K562 (cell line): ENCODE measurements around the gene SFR1. TPM values are rescaled to one million over a fixed set of nuclear protein-coding genes. Genes with fewer than 3 reads are reported as not detected.
A peak's percentile ranks its signal among the peaks of the same experiment; 100 is the strongest.

Experiments
- FOSL1 ChIP-seq: fragments of 200-800 bp; sonication (Bioruptor generic); conservative IDR thresholded peaks from 2 replicates; pipeline ENCODE4 v1.6.1; 2016; ENCODE audit warnings: missing genetic modification characterization, missing compliant biosample characterization
- HES1 ChIP-seq: fragments of 450-650 bp; IDR thresholded peaks from 2 replicates; pipeline ENCODE4 v1.6.1; 2016; ENCODE audit warnings: low read depth, mild to moderate bottlenecking, moderate library complexity
- KDM1A ChIP-seq, 2 experiments: fragments of 450-650 bp; IDR thresholded peaks; 2 replicates each; pipeline ENCODE4 v1.6.1; 2016; ENCODE audit warnings: mild to moderate bottlenecking in 2 of 2
- MCM3 ChIP-seq: fragments of 450-650 bp; IDR thresholded peaks from 2 replicates; pipeline ENCODE4 v1.6.1; 2016
- PCBP2 ChIP-seq: fragments of 200-400 bp; formaldehyde crosslinking; IDR thresholded peaks from 2 replicates; pipeline ENCODE4 v1.6.1; 2018; ENCODE audit warnings: low read length, low read depth, mild to moderate bottlenecking, moderate library complexity; ENCODE audit not compliant: poor library complexity, severe bottlenecking
- POLR2H ChIP-seq: IDR thresholded peaks from 2 replicates; pipeline ENCODE4 v1.6.1; 2016; ENCODE audit warnings: missing genetic modification characterization, low read depth, mild to moderate bottlenecking, control low read depth, missing compliant biosample characterization, moderate library complexity
- STAT5B ChIP-seq: fragments of 250-450 bp; sonication (Bioruptor Pico); IDR thresholded peaks from 2 replicates; pipeline ENCODE4 v1.8.0; 2021; ENCODE audit warnings: mild to moderate bottlenecking, inconsistent platforms
- TAF7 ChIP-seq: fragments of 450-650 bp; IDR thresholded peaks from 2 replicates; pipeline ENCODE4 v1.6.1; 2016; ENCODE audit warnings: missing genetic modification characterization, missing compliant biosample characterization
- ZNF318 ChIP-seq, 2 experiments: fragments of 450-650 bp; IDR thresholded peaks; 2 replicates each; pipeline ENCODE4 v1.6.1; 2016; ENCODE audit warnings: mild to moderate bottlenecking in 2 of 2, borderline replicate concordance in 1 of 2, low read depth in 1 of 2, moderate library complexity in 1 of 2
- ZNF740 ChIP-seq, 3 experiments: fragments of 200-800 bp in 1 of 3; sonication (Bioruptor generic) in 1 of 3; sonication (generic) in 1 of 3; formaldehyde crosslinking in 1 of 3; IDR thresholded peaks; 2 replicates each; pipeline versions ENCODE4 v1.6.1 to v1.8.0; 2016 to 2022; ENCODE audit warnings: mild to moderate bottlenecking in 2 of 3, missing compliant biosample characterization in 2 of 3, missing genetic modification characterization in 2 of 3, missing genetic modification reagents in 1 of 3
- polyA plus RNA-seq, 8 experiments: library from polyadenylated mRNA; depleted of rRNA in 4 of 8; stranded (reverse) in 5 of 8; unstranded in 3 of 8; fragments of >200 nt; fragmentation: Nextera tagmentation in 2 of 8; fragmentation: Illumina TruSeq in 1 of 8; extraction: Ambion mirVana in 2 of 8; extraction: Trizol in 1 of 8; gene quantifications; 2 replicates each; pipeline versions ENCODE4 v1.2.1 to v1.2.3, GENCODE V29; 2011 to 2014; ENCODE audit warnings: inconsistent platforms in 1 of 8, missing spikeins in 1 of 8
- total RNA-seq, 7 experiments: library from RNA; depleted of rRNA in 6 of 7; stranded (reverse); fragments of >200 nt in 6 of 7; fragmentation: Illumina TruSeq in 2 of 7; extraction: Trizol in 2 of 7; gene quantifications; 2 replicates each; pipeline versions ENCODE4 v1.2.1 to v1.2.3, GENCODE V29; 2011 to 2021; ENCODE audit warnings: low replicate concordance in 1 of 7
- TF ChIP-seq, protein P1 (sequence below): sonication (generic); formaldehyde crosslinking; IDR thresholded peaks from 2 replicates; pipeline ENCODE4 v1.8.1; 2023; ENCODE audit warnings: missing genetic modification reagents, mild to moderate bottlenecking, borderline replicate concordance

Gene SFR1
- total and polyA plus RNA-seq, 9 of the 15 experiments (the other 6 are each of a cell fraction or from before 2014, with no cell fraction given), result 4.3 to 18.7 (median 9.1) TPM

DNA sequence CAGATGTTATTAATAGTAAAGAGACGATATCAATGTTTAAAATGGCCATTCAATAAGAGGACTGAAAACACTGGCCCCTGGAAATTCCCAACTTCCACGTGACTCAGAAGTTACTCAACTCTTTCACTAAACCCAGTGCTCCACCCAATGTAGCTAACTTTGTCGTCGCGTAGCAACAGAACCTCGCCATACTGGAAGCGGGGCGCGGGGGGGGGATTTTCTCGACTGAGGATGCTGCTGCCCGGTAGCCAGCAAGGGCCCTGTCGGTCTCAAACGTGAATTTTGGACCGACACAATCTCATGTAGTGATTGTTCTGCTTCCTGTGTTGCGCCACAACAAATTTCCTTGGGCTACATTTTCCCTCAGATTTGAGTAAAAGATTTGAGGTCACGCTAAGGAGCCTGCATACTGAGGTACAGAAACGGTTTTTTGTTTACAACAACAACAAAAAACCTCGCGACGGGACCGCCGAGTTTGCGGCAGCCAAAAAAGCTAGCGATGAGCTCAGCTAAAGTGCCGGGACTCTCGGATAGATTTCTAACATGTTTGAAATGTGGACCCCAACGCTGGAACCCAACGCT, 977 bp upstream of the SFR1 start (continued):
- TF ChIP-seq ZNF318 (IDR thresholded peaks at IDR 0.05; ENCODE audit: borderline replicate concordance in 1 of 2, low read depth in 1 of 2) (no peak), TAF7 (tag) (no peak), HES1 (no peak), ZNF740 (CRISPR knock-in tag; IDR thresholded peaks at IDR 0.05) (peak; percentile 56), ZNF740 (tag; IDR thresholded peaks at IDR 0.05) (peak in 1 of 2 experiments; percentile 71; a peak in 1 of 4 replicates), MCM3 (no peak), STAT5B (no peak), FOSL1 (tag) (peak; percentile 50; the same call in 1 of the 2 replicates), PCBP2 (no peak), KDM1A (IDR thresholded peaks at IDR 0.05) (0 out of 4 replicates have a peak, but pooled peaks of 1 of the 2 experiments have one; percentile 13), POLR2H (tag) (0 out of 2 replicates have a peak, but pooled peaks have one; percentile 21)
- TF ChIP-seq, protein P1, sequence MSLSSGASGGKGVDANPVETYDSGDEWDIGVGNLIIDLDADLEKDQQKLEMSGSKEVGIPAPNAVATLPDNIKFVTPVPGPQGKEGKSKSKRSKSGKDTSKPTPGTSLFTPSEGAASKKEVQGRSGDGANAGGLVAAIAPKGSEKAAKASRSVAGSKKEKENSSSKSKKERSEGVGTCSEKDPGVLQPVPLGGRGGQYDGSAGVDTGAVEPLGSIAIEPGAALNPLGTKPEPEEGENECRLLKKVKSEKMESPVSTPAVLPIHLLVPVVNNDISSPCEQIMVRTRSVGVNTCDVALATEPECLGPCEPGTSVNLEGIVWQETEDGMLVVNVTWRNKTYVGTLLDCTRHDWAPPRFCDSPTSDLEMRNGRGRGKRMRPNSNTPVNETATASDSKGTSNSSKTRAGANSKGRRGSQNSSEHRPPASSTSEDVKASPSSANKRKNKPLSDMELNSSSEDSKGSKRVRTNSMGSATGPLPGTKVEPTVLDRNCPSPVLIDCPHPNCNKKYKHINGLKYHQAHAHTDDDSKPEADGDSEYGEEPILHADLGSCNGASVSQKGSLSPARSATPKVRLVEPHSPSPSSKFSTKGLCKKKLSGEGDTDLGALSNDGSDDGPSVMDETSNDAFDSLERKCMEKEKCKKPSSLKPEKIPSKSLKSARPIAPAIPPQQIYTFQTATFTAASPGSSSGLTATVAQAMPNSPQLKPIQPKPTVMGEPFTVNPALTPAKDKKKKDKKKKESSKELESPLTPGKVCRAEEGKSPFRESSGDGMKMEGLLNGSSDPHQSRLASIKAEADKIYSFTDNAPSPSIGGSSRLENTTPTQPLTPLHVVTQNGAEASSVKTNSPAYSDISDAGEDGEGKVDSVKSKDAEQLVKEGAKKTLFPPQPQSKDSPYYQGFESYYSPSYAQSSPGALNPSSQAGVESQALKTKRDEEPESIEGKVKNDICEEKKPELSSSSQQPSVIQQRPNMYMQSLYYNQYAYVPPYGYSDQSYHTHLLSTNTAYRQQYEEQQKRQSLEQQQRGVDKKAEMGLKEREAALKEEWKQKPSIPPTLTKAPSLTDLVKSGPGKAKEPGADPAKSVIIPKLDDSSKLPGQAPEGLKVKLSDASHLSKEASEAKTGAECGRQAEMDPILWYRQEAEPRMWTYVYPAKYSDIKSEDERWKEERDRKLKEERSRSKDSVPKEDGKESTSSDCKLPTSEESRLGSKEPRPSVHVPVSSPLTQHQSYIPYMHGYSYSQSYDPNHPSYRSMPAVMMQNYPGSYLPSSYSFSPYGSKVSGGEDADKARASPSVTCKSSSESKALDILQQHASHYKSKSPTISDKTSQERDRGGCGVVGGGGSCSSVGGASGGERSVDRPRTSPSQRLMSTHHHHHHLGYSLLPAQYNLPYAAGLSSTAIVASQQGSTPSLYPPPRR, result no peak
